ENCODE data around the gene PLCL1.

Gene PLCL1

GRCh38 chr2:198135481-198135934, 331.1 kb downstream of the PLCL1 start:
- H3K36me3 ChIP-seq (ENCODE audit: control insufficient read depth in 1 of 2, insufficient read depth in 2 of 2, low read length in 2 of 2): no peaks in the 10 kb centered on the region
- H3K4me1 ChIP-seq (ENCODE audit: control insufficient read depth in 1 of 2, insufficient read depth in 2 of 2, low read length in 2 of 2): no peaks in the 10 kb centered on the region
- no peak overlapping the region for H3K9ac ChIP-seq (ENCODE audit: low read depth in 1 of 2, low read length in 2 of 2)
- H3K27ac ChIP-seq (ENCODE audit: low read depth, low read length): no peak overlapping the region
- H3K4me3 ChIP-seq (ENCODE audit: low read depth in 1 of 2, low read length in 2 of 2): no peak overlapping the region
- no peaks in the 10 kb centered on the region for H3K9me3 ChIP-seq (ENCODE audit: control insufficient read depth in 1 of 2, low read length in 2 of 2)
- H3K27me3 ChIP-seq (ENCODE audit: control insufficient read depth in 1 of 2, insufficient read depth in 2 of 2, low read length in 2 of 2): no peaks in the 10 kb centered on the region

- Histone ChIP-seq H3K27ac (ENCODE audit: low read depth, low read length) (no peak overlapping the region), H3K4me3 (ENCODE audit: low read depth in 1 of 2, low read length in 2 of 2) (no peak overlapping the region), H3K9me3 (ENCODE audit: control insufficient read depth in 1 of 2, low read length in 2 of 2) (no peaks in the 10 kb centered on the region), H3K4me1 (ENCODE audit: control insufficient read depth in 1 of 2, insufficient read depth in 2 of 2, low read length in 2 of 2) (no peaks in the 10 kb centered on the region), H3K9ac (ENCODE audit: low read depth in 1 of 2, low read length in 2 of 2) (no peak overlapping the region), H3K27me3 (ENCODE audit: control insufficient read depth in 1 of 2, insufficient read depth in 2 of 2, low read length in 2 of 2) (no peaks in the 10 kb centered on the region), H3K36me3 (ENCODE audit: control insufficient read depth in 1 of 2, insufficient read depth in 2 of 2, low read length in 2 of 2) (no peaks in the 10 kb centered on the region)
Measured at GRCh38 chr2:198136142-198136541, 331.7 kb downstream of the PLCL1 start.

GRCh38 chr2:198137733-198138132, 333.3 kb downstream of the PLCL1 start:
- Histone ChIP-seq H3K27ac (ENCODE audit: low read depth, low read length) (no peak overlapping the region), H3K9ac (ENCODE audit: low read depth in 1 of 2, low read length in 2 of 2) (no peak overlapping the region), H3K36me3 (ENCODE audit: control insufficient read depth in 1 of 2, insufficient read depth in 2 of 2, low read length in 2 of 2) (no peaks in the 10 kb centered on the region), H3K4me3 (ENCODE audit: low read depth in 1 of 2, low read length in 2 of 2) (no peak overlapping the region), H3K27me3 (ENCODE audit: control insufficient read depth in 1 of 2, insufficient read depth in 2 of 2, low read length in 2 of 2) (no peaks in the 10 kb centered on the region), H3K4me1 (ENCODE audit: control insufficient read depth in 1 of 2, insufficient read depth in 2 of 2, low read length in 2 of 2) (no peaks in the 10 kb centered on the region), H3K9me3 (ENCODE audit: control insufficient read depth in 1 of 2, low read length in 2 of 2) (no peaks in the 10 kb centered on the region)

- no peak overlapping the region for H3K4me3 ChIP-seq (ENCODE audit: low read depth in 1 of 2, low read length in 2 of 2)
- H3K36me3 ChIP-seq (ENCODE audit: control insufficient read depth in 1 of 2, insufficient read depth in 2 of 2, low read length in 2 of 2): no peaks in the 10 kb centered on the region
- no peak overlapping the region for H3K9ac ChIP-seq (ENCODE audit: low read depth in 1 of 2, low read length in 2 of 2)
- no peaks in the 10 kb centered on the region for H3K27me3 ChIP-seq (ENCODE audit: control insufficient read depth in 1 of 2, insufficient read depth in 2 of 2, low read length in 2 of 2)
- H3K4me1 ChIP-seq (ENCODE audit: control insufficient read depth in 1 of 2, insufficient read depth in 2 of 2, low read length in 2 of 2): no peaks in the 10 kb centered on the region
- no peaks in the 10 kb centered on the region for H3K9me3 ChIP-seq (ENCODE audit: control insufficient read depth in 1 of 2, low read length in 2 of 2)
- no peak overlapping the region for H3K27ac ChIP-seq (ENCODE audit: low read depth, low read length)
Measured at GRCh38 chr2:198141726-198142125, 337.3 kb downstream of the PLCL1 start.

- no peaks in the 10 kb centered on the region for H3K27me3 ChIP-seq (ENCODE audit: control insufficient read depth in 1 of 2, insufficient read depth in 2 of 2, low read length in 2 of 2)
- H3K9me3 ChIP-seq (ENCODE audit: control insufficient read depth in 1 of 2, low read length in 2 of 2): no peaks in the 10 kb centered on the region
- no peak overlapping the region for H3K4me3 ChIP-seq (ENCODE audit: low read depth in 1 of 2, low read length in 2 of 2)
- H3K4me1 ChIP-seq (ENCODE audit: control insufficient read depth in 1 of 2, insufficient read depth in 2 of 2, low read length in 2 of 2): no peaks in the 10 kb centered on the region
- no peaks in the 10 kb centered on the region for H3K36me3 ChIP-seq (ENCODE audit: control insufficient read depth in 1 of 2, insufficient read depth in 2 of 2, low read length in 2 of 2)
- no peak overlapping the region for H3K9ac ChIP-seq (ENCODE audit: low read depth in 1 of 2, low read length in 2 of 2)
- no peak overlapping the region for H3K27ac ChIP-seq (ENCODE audit: low read depth, low read length)
Measured at GRCh38 chr2:198143156-198143555, 338.8 kb downstream of the PLCL1 start.

GRCh38 chr2:198143793-198144192, 339.4 kb downstream of the PLCL1 start:
- Histone ChIP-seq H3K9ac (ENCODE audit: low read depth in 1 of 2, low read length in 2 of 2) (no peak overlapping the region), H3K27me3 (ENCODE audit: control insufficient read depth in 1 of 2, insufficient read depth in 2 of 2, low read length in 2 of 2) (no peaks in the 10 kb centered on the region), H3K4me3 (ENCODE audit: low read depth in 1 of 2, low read length in 2 of 2) (no peak overlapping the region), H3K4me1 (ENCODE audit: control insufficient read depth in 1 of 2, insufficient read depth in 2 of 2, low read length in 2 of 2) (no peaks in the 10 kb centered on the region), H3K36me3 (ENCODE audit: control insufficient read depth in 1 of 2, insufficient read depth in 2 of 2, low read length in 2 of 2) (no peaks in the 10 kb centered on the region), H3K27ac (ENCODE audit: low read depth, low read length) (no peak overlapping the region), H3K9me3 (ENCODE audit: control insufficient read depth in 1 of 2, low read length in 2 of 2) (no peaks in the 10 kb centered on the region)

GRCh38 chr2:198144660-198145059, 340.3 kb downstream of the PLCL1 start:
- no peak overlapping the region for H3K4me3 ChIP-seq (ENCODE audit: low read depth in 1 of 2, low read length in 2 of 2)
- H3K27ac ChIP-seq (ENCODE audit: low read depth, low read length): no peak overlapping the region
- H3K9me3 ChIP-seq (ENCODE audit: control insufficient read depth in 1 of 2, low read length in 2 of 2): no peaks in the 10 kb centered on the region
- no peaks in the 10 kb centered on the region for H3K27me3 ChIP-seq (ENCODE audit: control insufficient read depth in 1 of 2, insufficient read depth in 2 of 2, low read length in 2 of 2)
- no peaks in the 10 kb centered on the region for H3K36me3 ChIP-seq (ENCODE audit: control insufficient read depth in 1 of 2, insufficient read depth in 2 of 2, low read length in 2 of 2)
- no peaks in the 10 kb centered on the region for H3K4me1 ChIP-seq (ENCODE audit: control insufficient read depth in 1 of 2, insufficient read depth in 2 of 2, low read length in 2 of 2)
- H3K9ac ChIP-seq (ENCODE audit: low read depth in 1 of 2, low read length in 2 of 2): no peak overlapping the region

- no peaks in the 10 kb centered on the region for H3K27me3 ChIP-seq (ENCODE audit: control insufficient read depth in 1 of 2, insufficient read depth in 2 of 2, low read length in 2 of 2)
- H3K27ac ChIP-seq (ENCODE audit: low read depth, low read length): no peak overlapping the region
- H3K9ac ChIP-seq (ENCODE audit: low read depth in 1 of 2, low read length in 2 of 2): no peak overlapping the region
- no peak overlapping the region for H3K4me3 ChIP-seq (ENCODE audit: low read depth in 1 of 2, low read length in 2 of 2)
- no peaks in the 10 kb centered on the region for H3K36me3 ChIP-seq (ENCODE audit: control insufficient read depth in 1 of 2, insufficient read depth in 2 of 2, low read length in 2 of 2)
- no peaks in the 10 kb centered on the region for H3K4me1 ChIP-seq (ENCODE audit: control insufficient read depth in 1 of 2, insufficient read depth in 2 of 2, low read length in 2 of 2)
- H3K9me3 ChIP-seq (ENCODE audit: control insufficient read depth in 1 of 2, low read length in 2 of 2): no peaks in the 10 kb centered on the region
Measured at GRCh38 chr2:198146346-198146940, 342.1 kb downstream of the PLCL1 start.

GRCh38 chr2:198157314-198157713, 352.9 kb downstream of the PLCL1 start:
- Histone ChIP-seq H3K36me3 (ENCODE audit: control insufficient read depth in 1 of 2, insufficient read depth in 2 of 2, low read length in 2 of 2) (no peaks in the 10 kb centered on the region), H3K9ac (ENCODE audit: low read depth in 1 of 2, low read length in 2 of 2) (no peak overlapping the region), H3K27ac (ENCODE audit: low read depth, low read length) (no peak overlapping the region), H3K27me3 (ENCODE audit: control insufficient read depth in 1 of 2, insufficient read depth in 2 of 2, low read length in 2 of 2) (no peaks in the 10 kb centered on the region), H3K4me3 (ENCODE audit: low read depth in 1 of 2, low read length in 2 of 2) (no peak overlapping the region), H3K4me1 (ENCODE audit: control insufficient read depth in 1 of 2, insufficient read depth in 2 of 2, low read length in 2 of 2) (no peaks in the 10 kb centered on the region), H3K9me3 (ENCODE audit: control insufficient read depth in 1 of 2, low read length in 2 of 2) (no peaks in the 10 kb centered on the region)

GRCh38 chr2:198161151-198161550, 356.8 kb downstream of the PLCL1 start:
- Histone ChIP-seq H3K9me3 (ENCODE audit: control insufficient read depth in 1 of 2, low read length in 2 of 2) (no peaks in the 10 kb centered on the region), H3K4me1 (ENCODE audit: control insufficient read depth in 1 of 2, insufficient read depth in 2 of 2, low read length in 2 of 2) (no peaks in the 10 kb centered on the region), H3K27ac (ENCODE audit: low read depth, low read length) (no peak overlapping the region), H3K9ac (ENCODE audit: low read depth in 1 of 2, low read length in 2 of 2) (no peak overlapping the region), H3K4me3 (ENCODE audit: low read depth in 1 of 2, low read length in 2 of 2) (no peak overlapping the region), H3K36me3 (ENCODE audit: control insufficient read depth in 1 of 2, insufficient read depth in 2 of 2, low read length in 2 of 2) (no peaks in the 10 kb centered on the region), H3K27me3 (ENCODE audit: control insufficient read depth in 1 of 2, insufficient read depth in 2 of 2, low read length in 2 of 2) (no peaks in the 10 kb centered on the region)

- Histone ChIP-seq H3K36me3 (ENCODE audit: control insufficient read depth in 1 of 2, insufficient read depth in 2 of 2, low read length in 2 of 2) (no peaks in the 10 kb centered on the region), H3K9ac (ENCODE audit: low read depth in 1 of 2, low read length in 2 of 2) (no peak overlapping the region), H3K4me3 (ENCODE audit: low read depth in 1 of 2, low read length in 2 of 2) (no peak overlapping the region), H3K4me1 (ENCODE audit: control insufficient read depth in 1 of 2, insufficient read depth in 2 of 2, low read length in 2 of 2) (no peaks in the 10 kb centered on the region), H3K9me3 (ENCODE audit: control insufficient read depth in 1 of 2, low read length in 2 of 2) (no peaks in the 10 kb centered on the region), H3K27me3 (ENCODE audit: control insufficient read depth in 1 of 2, insufficient read depth in 2 of 2, low read length in 2 of 2) (no peaks in the 10 kb centered on the region), H3K27ac (ENCODE audit: low read depth, low read length) (no peak overlapping the region)
Measured at GRCh38 chr2:198162276-198162675, 357.9 kb downstream of the PLCL1 start.
